Jurkat, Clone E6-1 (cell line): Measurements from ENCODE around the gene FCSK.
"Not testable (repeated sequence)": the region's sequence is repeated elsewhere in the genome, so short reads cannot be mapped to it uniquely, and the experiment has no call there.

Experiments
- DNase-seq: peaks from one replicate; pipeline ENCODE4 v3.0.0-alpha.2; 2011; ENCODE audit warnings: low read depth, low spot score
- H3K4me3 ChIP-seq: 2 replicates; pipeline ENCODE4 v1.5.1; 2011; ENCODE audit warnings: mild to moderate bottlenecking, low read length, control low read depth, moderate library complexity

FCSK gene

GRCh38 chr16:70510216-70510615 lies 55.8 kb downstream of the FCSK start:
- DNase-seq = no peak
- no peak overlapping the region for H3K4me3 ChIP-seq

DNA sequence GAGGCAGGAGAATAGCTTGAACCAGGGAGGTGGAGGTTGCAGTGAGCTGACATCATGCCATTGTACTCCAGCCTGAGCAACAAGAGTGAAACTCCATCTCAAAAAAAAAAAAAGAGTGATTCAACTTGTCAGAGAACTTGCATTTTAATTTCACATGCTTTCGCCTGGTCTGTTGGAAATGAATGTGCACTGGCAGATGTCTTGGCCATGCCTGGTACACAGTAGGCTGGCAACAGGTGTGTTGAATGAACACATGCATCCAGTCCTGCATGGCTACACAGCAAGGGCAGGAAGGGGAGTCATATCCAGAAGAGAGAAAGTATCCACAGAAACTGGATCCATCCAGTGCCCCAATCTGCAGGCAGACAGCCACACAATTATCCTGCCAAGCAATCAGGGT lies 57.4 kb downstream of the FCSK start:
- no peak overlapping the region for H3K4me3 ChIP-seq
- no peak for DNase-seq

- no peak overlapping the region for H3K4me3 ChIP-seq
- no peak for DNase-seq
Observed at GRCh38 chr16:70512456-70512855, 58.1 kb downstream of the FCSK start.

GRCh38 chr16:70520612-70521297 lies 66.4 kb downstream of the FCSK start:
- DNase-seq = peak; percentile 68
- H3K4me3 ChIP-seq = peak overlapping the region; percentile 34

DNA sequence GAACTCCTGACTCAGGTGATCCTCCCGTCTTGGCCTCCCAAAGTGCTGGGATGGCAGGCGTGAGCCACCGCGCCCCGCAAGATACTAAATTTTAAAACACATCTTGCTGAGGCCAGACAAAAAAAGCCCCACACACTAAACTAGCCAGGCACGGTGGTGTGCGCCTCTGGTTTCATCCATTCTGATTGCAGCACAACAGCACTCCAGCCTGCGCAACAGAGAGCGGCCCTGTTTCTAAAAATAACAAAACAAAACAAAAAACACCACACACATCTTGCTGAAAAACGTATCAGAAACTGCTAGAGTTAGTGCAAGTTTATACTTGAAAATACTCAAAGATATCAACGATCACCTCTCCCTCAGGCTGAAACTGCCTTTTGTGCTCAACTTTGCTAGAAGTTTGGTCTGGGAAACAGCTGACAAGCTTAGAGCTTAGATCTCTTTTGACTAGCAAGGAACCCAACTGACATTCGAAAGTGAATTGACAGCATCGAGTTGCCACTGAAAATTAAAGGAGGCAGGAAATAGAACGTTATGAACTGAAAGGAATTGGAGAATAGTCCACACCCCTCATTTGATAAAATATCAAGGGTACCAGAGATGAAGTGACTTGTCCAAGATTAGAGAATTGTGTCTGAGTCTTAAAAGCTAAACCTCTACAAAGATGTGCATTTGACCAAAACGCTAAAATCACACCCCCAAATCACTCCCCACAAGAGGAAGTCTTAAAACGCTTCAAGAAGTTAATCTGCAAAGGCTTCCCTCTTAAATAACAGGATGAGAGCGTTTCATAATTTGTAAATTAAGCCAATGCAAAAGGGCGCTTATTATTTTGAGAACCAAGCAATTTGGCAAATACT lies 68.1 kb downstream of the FCSK start:
- DNase-seq = peak; percentile 56
- peak overlapping the region; percentile 72 for H3K4me3 ChIP-seq

DNA sequence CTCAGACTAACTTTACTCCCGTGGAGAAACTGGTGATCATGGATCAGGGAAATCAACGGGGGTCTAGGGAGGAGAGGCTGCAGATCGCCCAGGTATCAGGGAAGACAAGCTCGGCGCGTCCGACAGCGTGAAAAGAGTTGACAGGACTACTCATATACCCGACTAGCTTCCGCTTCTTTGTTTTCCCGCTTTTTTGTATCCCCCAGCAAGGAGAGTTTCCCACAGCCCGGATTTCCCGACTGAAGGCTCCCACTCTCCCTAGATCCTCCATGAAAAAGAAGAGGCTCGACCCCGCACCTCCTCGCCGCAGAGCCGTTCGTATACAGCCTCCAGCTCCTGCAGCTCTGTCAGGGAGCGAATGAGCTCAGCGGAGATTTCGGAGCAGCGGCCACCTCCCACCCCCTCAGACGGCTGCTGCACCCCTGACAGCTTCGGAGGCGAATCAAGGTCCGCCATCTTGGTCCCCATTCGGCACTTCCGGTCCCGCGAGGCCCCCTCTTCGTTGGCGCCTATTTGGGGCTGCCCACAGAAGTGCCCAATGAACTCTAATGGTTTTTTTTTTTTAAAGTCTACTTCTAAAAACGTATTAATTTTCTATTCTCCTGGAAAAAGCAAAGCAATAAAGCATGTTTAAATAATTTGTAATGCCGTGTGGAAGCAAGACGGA lies 68.8 kb downstream of the FCSK start, which contains the start of gene COG4:
Gene COG4, minus strand, starts transcription at position 479 of the 667 bp plus-strand sequence. Its CDS starts 11 bp downstream, at position 468.
- peak; percentile 89 for DNase-seq

GRCh38 chr16:70523743-70524398 lies 69.5 kb downstream of the FCSK start, which contains the start of gene SF3B3:
SF3B3 (plus strand) TSS chr16:70523816; CDS start chr16:70526657, 2,841 bp downstream.
- DNase-seq = no peak
- H3K4me3 ChIP-seq = peak within 1 kb of the TSS; percentile 72

More for the DNA sequence above, 68.8 kb downstream of the FCSK start, which contains the start of gene COG4:
- H3K4me3 ChIP-seq = peak within 1 kb of the TSS; percentile 72

DNA sequence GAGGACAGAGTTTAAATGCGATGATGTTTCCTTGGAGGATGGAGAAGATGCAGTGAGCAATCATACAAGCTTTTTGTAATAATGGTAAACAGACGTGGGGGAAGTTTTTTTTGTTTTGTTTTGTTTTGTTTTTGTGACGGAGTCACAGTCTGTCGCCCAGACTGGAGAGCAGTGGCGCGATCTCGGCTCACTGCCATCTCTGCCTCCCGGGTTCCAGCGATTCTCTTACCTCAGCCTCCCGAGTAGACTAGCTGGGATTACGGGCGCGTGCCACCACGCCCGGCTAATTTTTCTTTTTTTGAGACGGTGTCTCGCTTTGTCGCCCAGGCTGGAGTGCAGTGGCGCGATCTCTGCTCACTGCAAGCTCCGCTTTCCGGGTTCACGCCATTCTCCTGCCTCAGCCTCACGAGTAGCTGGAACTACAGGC lies 70.0 kb downstream of the FCSK start:
- not testable (repeated sequence) for DNase-seq
- peak overlapping the region; percentile 72 for H3K4me3 ChIP-seq

- H3K4me3 ChIP-seq = no peak overlapping the region
- DNase-seq = no peak
Observed at GRCh38 chr16:70526403-70526802, 72.0 kb downstream of the FCSK start.

DNA sequence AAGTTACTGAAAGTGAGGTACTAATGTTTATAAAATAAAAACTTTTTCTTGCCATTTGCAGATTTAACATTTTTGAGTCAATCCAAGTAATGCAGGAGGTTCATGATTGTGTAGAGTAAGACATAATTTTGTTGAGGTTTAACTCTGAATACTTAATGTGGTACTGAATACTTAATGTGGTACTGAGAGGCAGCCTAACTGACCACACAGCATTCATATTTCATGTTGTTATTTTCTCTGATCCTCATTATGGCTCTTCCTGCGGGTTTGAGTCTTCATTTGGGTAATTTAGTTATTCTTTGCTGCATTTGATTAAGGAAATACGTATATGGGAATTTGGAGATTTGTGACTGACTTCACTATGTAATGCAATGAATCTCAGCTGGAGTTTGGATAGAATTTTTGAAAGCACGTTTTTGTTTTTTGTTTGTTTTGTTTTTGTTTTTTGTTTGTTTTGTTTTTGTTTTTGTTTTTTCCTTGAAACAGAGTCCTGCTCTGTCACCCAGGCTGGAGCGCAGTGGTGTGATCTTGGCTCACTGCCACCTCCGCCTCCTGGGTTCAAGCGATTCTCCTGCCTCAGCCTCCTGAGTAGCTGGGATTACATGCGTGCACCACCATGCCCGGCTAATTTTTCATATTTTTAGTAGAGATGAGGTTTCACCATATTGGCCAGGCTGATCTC lies 73.1 kb downstream of the FCSK start:
- no peak overlapping the region for H3K4me3 ChIP-seq
- no peak for DNase-seq

DNA sequence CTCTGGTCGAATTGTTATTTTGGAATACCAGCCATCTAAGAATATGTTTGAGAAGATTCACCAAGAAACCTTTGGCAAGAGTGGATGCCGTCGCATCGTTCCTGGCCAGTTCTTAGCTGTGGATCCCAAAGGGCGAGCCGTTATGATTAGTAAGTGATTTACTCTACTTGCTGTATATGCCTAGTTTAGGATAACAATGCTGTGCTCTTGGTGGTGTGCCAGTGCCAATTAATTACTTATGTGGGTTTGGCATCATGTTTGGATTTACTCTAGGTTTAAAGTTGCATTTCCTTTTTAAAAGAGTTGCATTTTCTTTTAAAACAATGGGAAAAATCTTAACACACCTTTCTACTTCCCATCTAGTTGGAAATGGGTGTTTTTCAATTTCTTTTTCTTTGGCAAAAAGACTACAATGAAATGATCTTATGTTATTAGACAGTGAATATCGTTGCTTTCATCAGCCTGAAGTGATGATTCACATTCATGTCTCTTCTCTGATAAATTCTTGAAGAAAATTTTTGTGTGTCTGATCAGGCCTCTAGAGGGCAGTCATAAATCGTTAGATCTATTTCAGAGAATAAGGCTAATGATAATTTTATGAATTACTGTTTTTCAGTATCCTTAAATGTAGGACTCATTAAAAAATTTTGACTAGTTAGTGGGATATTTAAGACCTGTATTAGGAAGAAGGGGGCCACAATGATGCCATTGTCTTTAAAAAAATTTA lies 74.8 kb downstream of the FCSK start:
- H3K4me3 ChIP-seq = no peak overlapping the region

More for the DNA sequence above, 74.8 kb downstream of the FCSK start:
- DNase-seq = peak; percentile 33
